NCI-H2171 (cell line): ENCODE data around the gene MLLT11.
A peak's percentile ranks its signal among the peaks of the same experiment; 100 is the strongest.
"Not testable (repeated sequence)": the region's sequence is repeated elsewhere in the genome, so short reads cannot be mapped to it uniquely, and the experiment has no call there.

Experiments
- DNase-seq: peaks from one replicate; lab custom pipeline; 2025; lab: John Stamatoyannopoulos, UW

The MLLT11 gene

GRCh38 chr1:151056149-151056548 lies 4.0 kb upstream of the MLLT11 start:
- DNase-seq: no peak

- DNase-seq: no peak
Measured at GRCh38 chr1:151058692-151059091, 1.5 kb upstream of the MLLT11 start.

- peak; percentile 84 for DNase-seq
Measured at GRCh38 chr1:151059109-151060006, 839 bp upstream of the MLLT11 start, which contains the start of gene CDC42SE1. TSS of gene CDC42SE1 (minus strand) at chr1:151059622. CDS start at chr1:151055730, 3,892 bp downstream.

- DNase-seq: no peak
Measured at GRCh38 chr1:151060657-151061421, 642 bp downstream of the MLLT11 start.

GRCh38 chr1:151061704-151062103 lies 1.5 kb downstream of the MLLT11 start:
- DNase-seq: no peak

GRCh38 chr1:151062741-151063371 lies 2.7 kb downstream of the MLLT11 start:
- DNase-seq: no peak

- no peak for DNase-seq
Measured at GRCh38 chr1:151065089-151065645, 5.0 kb downstream of the MLLT11 start.

GRCh38 chr1:151067185-151067584 lies 7.0 kb downstream of the MLLT11 start:
- no peak for DNase-seq

GRCh38 chr1:151069103-151069486 lies 8.9 kb downstream of the MLLT11 start:
- DNase-seq: no peak

GRCh38 chr1:151070474-151071276 lies 10.5 kb downstream of the MLLT11 start, which contains the start of gene GABPB2:
TSS of gene GABPB2 (plus strand) at chr1:151070761. CDS start at chr1:151088190, 17,429 bp downstream.
- peak; percentile 92 for DNase-seq

- DNase-seq: no peak
Measured at GRCh38 chr1:151072224-151072623, 12.0 kb downstream of the MLLT11 start.

GRCh38 chr1:151085953-151086559 lies 25.9 kb downstream of the MLLT11 start:
- DNase-seq: no peak

GRCh38 chr1:151097426-151097825 lies 37.2 kb downstream of the MLLT11 start:
- not testable (repeated sequence) for DNase-seq

GRCh38 chr1:151098126-151098525 lies 37.9 kb downstream of the MLLT11 start:
- no peak for DNase-seq

GRCh38 chr1:151104630-151105029 lies 44.4 kb downstream of the MLLT11 start:
- DNase-seq: no peak

- DNase-seq: no peak
Measured at GRCh38 chr1:151106894-151107293, 46.7 kb downstream of the MLLT11 start.

GRCh38 chr1:151108331-151108730 lies 48.1 kb downstream of the MLLT11 start:
- no peak for DNase-seq

GRCh38 chr1:151113877-151114276 lies 53.7 kb downstream of the MLLT11 start:
- no peak for DNase-seq
